NCI-H1105 treated with DMSO at 0.1 percent for 48 hours (cell line): Measurements from ENCODE around the gene LILRB5.
A peak's percentile ranks its signal among the peaks of the same experiment; 100 is the strongest.
"Not testable (repeated sequence)": the region's sequence is repeated elsewhere in the genome, so short reads cannot be mapped to it uniquely, and the experiment has no call there.

Source experiments
- DNase-seq: peaks from one replicate; lab custom pipeline; 2025; lab: John Stamatoyannopoulos, UW

LILRB5 gene

GRCh38 chr19:54242646-54243045 lies 14.4 kb downstream of the LILRB5 start, which contains the start of gene LILRA6:
TSS of gene LILRA6 (minus strand) at chr19:54242790.
- not testable (repeated sequence) for DNase-seq

DNA sequence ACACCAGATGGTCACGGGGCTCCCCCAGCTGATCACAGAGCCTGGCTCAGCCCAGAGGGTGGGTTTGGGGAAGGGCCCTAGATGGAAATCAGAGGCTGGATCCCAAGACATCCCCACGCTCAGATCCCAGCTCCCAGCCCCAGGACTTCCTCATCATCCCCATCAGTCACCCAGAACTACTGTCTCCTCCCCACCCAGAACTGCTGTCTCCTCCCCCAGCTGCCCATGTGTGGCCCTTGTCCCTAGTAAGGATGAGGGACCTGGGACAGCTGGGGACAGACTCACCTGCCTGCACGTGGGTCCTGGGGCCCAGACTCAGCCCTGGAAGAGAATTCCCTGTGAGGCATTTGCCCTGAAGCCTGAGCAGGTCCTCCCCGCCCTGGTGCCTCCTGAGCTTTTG lies 14.8 kb downstream of the LILRB5 start:
- not testable (repeated sequence) for DNase-seq

- DNase-seq = not testable (repeated sequence)
These were observed 16.4 kb downstream of the LILRB5 start for GRCh38 chr19:54240372-54241336.

GRCh38 chr19:54239491-54240371 lies 17.3 kb downstream of the LILRB5 start:
- DNase-seq = not testable (repeated sequence)

DNA sequence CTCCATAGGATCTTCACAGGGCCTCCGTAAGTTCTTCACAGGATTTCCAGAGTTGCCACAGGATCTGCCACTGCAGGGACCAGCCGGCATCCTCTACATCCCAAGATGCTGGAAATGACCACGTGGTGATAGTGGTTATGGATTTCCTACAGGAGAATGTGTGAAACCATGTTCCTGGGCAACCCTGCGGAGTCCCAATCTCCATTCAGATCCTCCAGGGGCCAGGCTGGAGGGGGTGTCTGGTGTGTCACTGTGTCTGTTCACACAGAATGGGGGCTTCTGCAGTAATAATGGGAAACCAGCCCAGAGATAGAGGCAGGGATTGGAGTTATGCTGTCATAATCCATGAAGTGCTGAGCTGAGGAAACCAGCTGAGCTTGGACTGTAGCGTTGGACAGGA lies 23.1 kb downstream of the LILRB5 start:
- DNase-seq = no peak

GRCh38 chr19:54231077-54231931 lies 25.8 kb downstream of the LILRB5 start:
- peak; percentile 88 for DNase-seq

GRCh38 chr19:54230031-54230430 lies 27.0 kb downstream of the LILRB5 start:
- DNase-seq = no peak

DNA sequence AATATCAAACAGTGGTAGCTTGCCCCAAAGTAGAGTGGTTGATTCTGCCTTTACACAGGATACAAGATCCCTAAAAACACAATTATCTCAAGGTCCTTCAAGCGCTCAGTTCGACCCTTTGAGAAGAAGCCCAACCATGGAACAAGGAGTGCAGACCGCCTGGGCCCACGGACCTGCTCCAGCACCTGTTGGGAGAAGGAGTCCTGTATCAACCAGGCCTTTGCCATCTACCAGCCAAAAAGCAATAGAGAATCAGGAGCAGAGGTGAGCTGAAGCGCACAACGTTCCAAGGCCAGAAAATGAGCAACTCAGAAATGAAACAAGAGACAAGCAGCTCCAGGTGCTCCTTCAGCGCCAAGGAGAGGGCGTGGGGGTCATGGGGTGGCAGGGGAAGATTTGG lies 27.9 kb downstream of the LILRB5 start:
- DNase-seq = no peak

GRCh38 chr19:54224619-54225018 lies 32.5 kb downstream of the LILRB5 start:
- DNase-seq = not testable (repeated sequence)

DNA sequence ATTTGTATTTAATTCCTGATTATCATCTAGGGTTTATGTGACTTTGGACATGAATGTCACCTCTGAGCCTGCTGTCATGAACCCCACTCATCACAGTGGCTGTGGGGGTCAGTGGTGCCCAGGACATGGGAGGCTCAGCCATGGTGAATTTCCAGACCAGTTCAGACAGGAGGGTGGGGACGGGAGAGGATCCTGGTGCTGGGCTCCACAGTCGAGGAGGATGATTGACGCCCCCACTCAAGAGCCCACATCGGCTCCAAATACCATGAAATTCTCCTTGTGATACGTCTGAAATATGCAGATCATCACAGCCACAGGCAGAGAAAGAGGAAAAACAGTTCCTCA lies 33.2 kb downstream of the LILRB5 start:
- not testable (repeated sequence) for DNase-seq

DNA sequence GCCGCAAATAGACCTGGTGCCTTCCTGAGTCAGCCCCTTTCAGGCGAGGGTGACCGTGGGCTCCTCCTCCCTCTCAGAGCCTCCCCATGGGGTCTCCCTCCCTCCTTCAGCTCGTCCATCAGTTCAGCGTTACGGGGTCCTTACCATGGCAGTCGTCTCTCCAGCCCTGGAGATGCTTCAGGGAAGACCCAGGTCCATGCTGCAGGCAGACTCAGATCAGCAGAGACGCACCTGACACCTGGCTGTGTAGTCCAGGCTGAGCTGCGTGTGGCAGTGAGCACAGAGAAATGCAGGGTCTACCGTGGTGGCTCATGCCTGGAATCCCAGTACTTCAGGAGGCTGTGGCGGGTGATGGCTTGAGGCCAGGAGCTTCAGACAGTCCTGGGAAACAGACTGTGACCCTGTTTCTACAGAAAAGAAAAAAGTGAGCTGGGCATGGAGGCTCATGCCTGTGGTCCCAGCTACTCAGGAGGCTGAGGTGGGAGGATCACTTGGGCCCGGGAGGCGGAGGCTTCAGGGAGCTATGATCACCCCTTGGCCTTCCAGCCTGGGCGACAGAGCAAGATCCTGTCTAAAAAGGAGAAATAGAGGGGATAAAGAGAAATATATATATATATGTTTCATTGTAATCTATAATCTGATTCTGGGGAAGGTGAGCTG lies 33.7 kb downstream of the LILRB5 start:
- not testable (repeated sequence) for DNase-seq

- DNase-seq = not testable (repeated sequence)
These were observed 34.4 kb downstream of the LILRB5 start, which contains the start of gene LILRB3 for GRCh38 chr19:54222474-54223276. TSS of gene LILRB3 (minus strand) at chr19:54223007. CDS start at chr19:54222976, 31 bp downstream.

DNA sequence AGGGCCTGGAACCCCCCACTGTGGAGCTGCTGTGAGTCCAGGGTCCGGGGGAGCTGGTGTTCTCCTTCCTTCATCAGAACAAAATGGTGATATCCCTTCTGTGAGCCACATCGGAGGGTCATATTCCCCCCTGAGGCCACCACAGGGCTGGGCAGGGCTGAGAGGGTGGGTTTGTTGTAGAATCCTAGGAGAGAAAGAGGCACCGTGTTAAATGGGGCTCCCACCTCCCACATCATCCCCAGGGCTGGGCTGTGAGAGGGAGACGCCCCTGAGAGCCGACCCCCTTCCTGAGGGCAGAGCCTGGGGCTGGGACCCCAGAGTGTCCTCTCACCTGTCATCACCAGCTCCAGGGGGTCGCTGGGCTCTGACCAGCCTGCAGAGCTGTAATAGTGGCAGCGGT lies 35.1 kb downstream of the LILRB5 start:
- DNase-seq = not testable (repeated sequence)

GRCh38 chr19:54219702-54220101 lies 37.4 kb downstream of the LILRB5 start:
- DNase-seq = not testable (repeated sequence)

DNA sequence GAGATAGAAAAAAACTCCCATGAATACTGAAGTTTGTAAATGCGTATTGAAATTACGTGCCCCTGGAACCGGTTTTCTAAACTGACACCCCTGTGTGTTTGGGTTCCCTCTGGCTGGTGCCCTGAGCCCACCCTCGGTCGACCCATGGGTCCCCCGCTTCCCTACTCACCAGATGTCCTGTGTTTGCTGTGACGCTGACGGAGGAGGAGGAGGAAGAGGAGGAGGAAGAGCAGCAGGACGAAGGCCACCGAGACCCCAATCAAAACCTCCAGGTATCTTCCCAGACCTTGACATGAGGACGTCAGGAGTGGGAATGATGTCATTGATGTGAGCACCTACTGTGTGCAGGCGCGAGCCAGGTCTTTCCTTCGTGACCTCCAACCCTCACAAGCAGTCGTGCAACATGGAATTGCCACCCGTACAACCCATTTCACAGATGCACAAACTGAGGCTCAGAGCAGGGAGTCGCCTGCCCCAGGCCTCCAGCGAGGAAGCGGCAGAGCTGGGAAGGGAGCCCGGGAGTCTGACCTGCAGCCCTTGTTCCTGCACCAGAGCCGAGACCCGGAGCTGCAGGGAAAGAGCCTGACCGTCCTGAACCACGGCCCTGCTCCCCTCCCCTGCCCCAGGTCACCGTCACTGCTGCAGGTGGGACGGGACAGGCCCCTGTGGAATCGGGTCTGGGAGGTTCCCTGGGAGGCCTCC lies 38.0 kb downstream of the LILRB5 start:
- no peak for DNase-seq

DNA sequence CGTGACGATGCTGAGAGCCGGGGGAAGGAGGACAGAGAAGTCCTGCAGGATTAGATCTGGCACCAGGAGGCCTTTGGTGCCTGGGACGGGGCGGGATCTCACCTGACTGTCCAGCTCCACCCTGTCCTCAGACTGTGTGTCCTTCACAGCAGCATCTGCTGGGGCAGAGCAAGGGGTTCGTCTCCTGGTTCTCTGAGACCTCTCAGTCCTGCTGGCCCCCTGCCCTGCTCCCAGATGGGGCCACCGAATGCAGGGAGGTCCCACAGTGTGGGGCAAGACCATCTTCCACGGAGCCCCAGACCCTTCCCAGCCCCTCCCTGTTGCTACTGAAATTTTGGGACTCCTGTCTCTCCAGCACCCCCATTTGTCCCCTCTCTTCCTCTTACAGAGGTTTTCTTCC lies 38.8 kb downstream of the LILRB5 start:
- DNase-seq = no peak

DNA sequence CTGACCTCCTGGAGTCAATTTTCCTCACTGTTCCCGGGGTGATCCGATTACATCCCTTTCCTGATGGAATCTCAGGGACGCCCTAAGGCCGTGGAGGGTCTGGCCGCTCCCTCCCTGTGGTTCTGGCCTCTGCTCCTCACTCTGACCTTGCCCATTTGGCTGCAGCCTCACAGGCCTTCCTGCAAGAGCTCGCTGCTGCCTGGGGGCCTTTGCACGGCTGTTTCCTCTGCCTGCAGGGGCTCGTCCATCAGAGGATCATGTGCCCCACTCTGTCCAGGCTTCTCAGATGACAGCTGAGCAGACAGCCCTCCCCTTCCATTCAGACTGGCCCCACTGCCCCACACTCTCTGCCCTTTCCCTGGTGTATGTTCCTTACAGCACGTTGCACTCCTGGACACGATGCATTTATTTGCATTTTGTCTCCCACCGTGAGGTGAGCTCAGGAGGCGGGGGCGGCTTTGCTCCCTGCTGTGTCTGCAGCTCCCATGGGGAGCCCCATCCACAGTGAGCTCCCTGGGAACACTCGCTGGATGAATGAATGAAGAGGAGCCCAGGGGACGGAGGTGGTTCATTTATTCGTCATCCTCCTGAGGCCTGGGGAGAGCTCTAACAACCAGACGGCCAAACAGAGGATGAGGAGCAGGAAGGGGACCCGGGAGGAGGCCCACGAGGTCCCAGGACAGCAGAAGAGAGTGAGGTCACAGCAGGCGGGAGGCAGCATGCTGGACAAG lies 39.4 kb downstream of the LILRB5 start:
- DNase-seq = not testable (repeated sequence)

GRCh38 chr19:54216869-54217268 lies 40.2 kb downstream of the LILRB5 start:
- no peak for DNase-seq

DNA sequence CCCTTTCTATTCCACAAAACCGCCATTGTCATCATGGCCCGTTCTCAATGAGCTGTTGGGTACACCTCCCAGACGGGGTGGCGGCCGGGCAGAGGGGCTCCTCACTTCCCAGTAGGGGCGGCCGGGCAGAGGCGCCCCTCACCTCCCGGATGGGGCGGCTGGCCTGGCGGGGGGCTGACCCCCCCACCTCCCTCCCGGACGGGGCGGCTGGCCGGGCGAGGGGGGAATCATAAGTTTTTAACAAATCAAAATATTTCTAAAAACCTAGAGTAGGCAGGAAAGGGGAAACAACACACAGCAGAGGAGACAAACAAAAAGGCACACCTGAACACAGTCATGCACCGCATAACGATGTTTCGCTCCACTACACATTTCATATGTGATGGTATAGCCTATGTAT lies 42.3 kb downstream of the LILRB5 start:
- DNase-seq = not testable (repeated sequence)
